ENCODE results near the gene TMEM176A. TPM values are rescaled to one million over a fixed set of nuclear protein-coding genes. Genes with fewer than 3 reads are reported as not detected.

TMEM176A gene
- polyA plus RNA-seq, 1 experiment: 1.5 TPM

GRCh38 chr7:150823484-150824126 is 23.0 kb downstream of the TMEM176A start:
- DNase-seq (ENCODE audit: low read depth, low spot score): no peak
- ChIA-PET CTCF (no interaction called here), POLR2A (no interaction called here)
- no peaks in the 10 kb centered on the region for H3K9me3 ChIP-seq (ENCODE audit: control insufficient read depth, insufficient read depth, low read length)
- H3K27me3 ChIP-seq (ENCODE audit: control insufficient read depth, insufficient read depth, low read length): no peaks in the 10 kb centered on the region
- no peak overlapping the region for H3K4me3 ChIP-seq (ENCODE audit: low read depth, low read length)
- TF ChIP-seq, protein P1, sequence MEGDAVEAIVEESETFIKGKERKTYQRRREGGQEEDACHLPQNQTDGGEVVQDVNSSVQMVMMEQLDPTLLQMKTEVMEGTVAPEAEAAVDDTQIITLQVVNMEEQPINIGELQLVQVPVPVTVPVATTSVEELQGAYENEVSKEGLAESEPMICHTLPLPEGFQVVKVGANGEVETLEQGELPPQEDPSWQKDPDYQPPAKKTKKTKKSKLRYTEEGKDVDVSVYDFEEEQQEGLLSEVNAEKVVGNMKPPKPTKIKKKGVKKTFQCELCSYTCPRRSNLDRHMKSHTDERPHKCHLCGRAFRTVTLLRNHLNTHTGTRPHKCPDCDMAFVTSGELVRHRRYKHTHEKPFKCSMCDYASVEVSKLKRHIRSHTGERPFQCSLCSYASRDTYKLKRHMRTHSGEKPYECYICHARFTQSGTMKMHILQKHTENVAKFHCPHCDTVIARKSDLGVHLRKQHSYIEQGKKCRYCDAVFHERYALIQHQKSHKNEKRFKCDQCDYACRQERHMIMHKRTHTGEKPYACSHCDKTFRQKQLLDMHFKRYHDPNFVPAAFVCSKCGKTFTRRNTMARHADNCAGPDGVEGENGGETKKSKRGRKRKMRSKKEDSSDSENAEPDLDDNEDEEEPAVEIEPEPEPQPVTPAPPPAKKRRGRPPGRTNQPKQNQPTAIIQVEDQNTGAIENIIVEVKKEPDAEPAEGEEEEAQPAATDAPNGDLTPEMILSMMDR (IDR thresholded peaks at IDR 0.05; ENCODE audit: low read depth, low read length): no peak
- H3K27ac ChIP-seq (ENCODE audit: low read depth, low read length): no peak overlapping the region

DNA sequence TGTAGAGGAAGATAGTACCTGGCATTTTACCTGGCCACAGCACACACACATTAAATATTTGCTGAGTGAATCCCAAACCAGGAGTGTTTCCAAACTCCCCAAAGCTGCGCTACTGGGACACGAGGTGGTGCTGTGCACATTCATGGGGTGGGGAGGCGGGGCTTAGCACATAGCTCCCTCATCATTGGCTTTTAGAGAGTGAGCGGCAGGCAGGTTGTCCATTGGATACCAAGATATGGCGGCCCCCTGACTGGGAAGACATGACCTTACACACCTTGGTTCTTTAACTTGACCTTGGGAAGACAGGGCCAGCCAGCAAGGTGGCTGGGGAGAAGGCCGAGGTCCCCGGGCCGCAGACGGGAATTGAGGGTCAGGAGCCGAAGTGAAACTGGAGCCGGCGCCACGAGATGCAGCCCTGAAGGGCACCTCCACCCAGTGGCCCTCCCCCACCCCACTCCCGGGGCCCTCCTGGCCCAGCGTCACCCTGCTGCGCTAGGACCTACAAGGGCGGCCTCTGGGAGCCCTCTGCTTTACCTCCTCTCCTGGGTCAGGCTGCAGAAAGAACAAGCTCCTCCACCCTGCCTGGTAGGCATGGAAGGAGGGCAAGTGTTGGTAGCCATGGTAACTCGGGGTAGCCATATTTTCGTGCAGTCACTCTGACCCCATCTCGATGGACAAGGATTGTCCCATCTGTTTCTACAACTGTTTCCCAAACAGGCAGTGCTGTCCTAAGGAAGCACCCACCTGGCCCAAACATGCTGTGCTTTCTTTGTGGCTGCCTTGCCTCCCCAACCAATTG is 24.0 kb downstream of the TMEM176A start:
- CTCF ChIA-PET: interaction anchor here (0.7 kb wide), 1 partner anchor 8 kb away, joined by 4 read pairs; no protein-coding TSS in a partner anchor
- H3K27ac ChIP-seq (ENCODE audit: low read depth, low read length): no peak overlapping the region
- no peaks in the 10 kb centered on the region for H3K27me3 ChIP-seq (ENCODE audit: control insufficient read depth, insufficient read depth, low read length)
- no peak overlapping the region for H3K4me3 ChIP-seq (ENCODE audit: low read depth, low read length)
- no peak for DNase-seq (ENCODE audit: low read depth, low spot score)
- H3K9me3 ChIP-seq (ENCODE audit: control insufficient read depth, insufficient read depth, low read length): no peaks in the 10 kb centered on the region
- TF ChIP-seq, protein P1 (IDR thresholded peaks at IDR 0.05; ENCODE audit: low read depth, low read length): no peak
- POLR2A ChIA-PET: no interaction called here

GRCh38 chr7:150826061-150826849 is 25.7 kb downstream of the TMEM176A start:
- Histone ChIP-seq H3K27ac (ENCODE audit: low read depth, low read length) (no peak overlapping the region), H3K4me3 (ENCODE audit: low read depth, low read length) (no peak overlapping the region), H3K27me3 (ENCODE audit: control insufficient read depth, insufficient read depth, low read length) (no peaks in the 10 kb centered on the region), H3K9me3 (ENCODE audit: control insufficient read depth, insufficient read depth, low read length) (no peaks in the 10 kb centered on the region)
- CTCF ChIA-PET: no interaction called here
- POLR2A ChIA-PET: no interaction called here
- TF ChIP-seq, protein P1 (IDR thresholded peaks at IDR 0.05; ENCODE audit: low read depth, low read length): no peak
- DNase-seq (ENCODE audit: low read depth, low spot score): no peak

- POLR2A ChIA-PET: no interaction called here
- TF ChIP-seq, protein P1 (IDR thresholded peaks at IDR 0.05; ENCODE audit: low read depth, low read length): no peak
- H3K4me3 ChIP-seq (ENCODE audit: low read depth, low read length): no peak overlapping the region
- CTCF ChIA-PET: no interaction called here
- DNase-seq (ENCODE audit: low read depth, low spot score): no peak
- H3K9me3 ChIP-seq (ENCODE audit: control insufficient read depth, insufficient read depth, low read length): no peaks in the 10 kb centered on the region
- H3K27ac ChIP-seq (ENCODE audit: low read depth, low read length): no peak overlapping the region
- no peaks in the 10 kb centered on the region for H3K27me3 ChIP-seq (ENCODE audit: control insufficient read depth, insufficient read depth, low read length)
Observed at GRCh38 chr7:150828384-150828783, 27.8 kb downstream of the TMEM176A start.

Data from AG04450 (cell line).